Thoracic aorta (tissue), 2 donors: Measurements from ENCODE around the gene ARF6. TPM values are rescaled to one million over a fixed set of nuclear protein-coding genes. Genes with fewer than 3 reads are reported as not detected.

Experiments
- ATAC-seq: fragments of 150-250 bp; one replicate; pipeline ENCODE4 v1.8.0; 2017; ENCODE audit warnings: low read depth; ENCODE audit not compliant: insufficient number of reproducible peaks, low FRiP score
- DNase-seq: peaks from one replicate; pipeline ENCODE4 v3.0.0-alpha.2; 2020; ENCODE audit warnings: low spot score
- H3K27ac ChIP-seq, 2 donors: fragments of 200-600 bp; sonication (generic); 1 replicate in 1 of 2; 2 replicates in 1 of 2; pipeline ENCODE4 v1.5.1; 2016; ENCODE audit warnings: mild to moderate bottlenecking in 2 of 2, moderate library complexity in 2 of 2
- H3K27me3 ChIP-seq: fragments of 200-600 bp; sonication (generic); replicated peaks from 2 replicates; pipeline ENCODE4 v1.6.0; 2016; ENCODE audit warnings: mild to moderate bottlenecking; ENCODE audit not compliant: insufficient read depth
- H3K36me3 ChIP-seq: fragments of 200-600 bp; sonication (generic); one replicate; pipeline ENCODE4 v1.5.1; 2016
- H3K4me1 ChIP-seq, 2 donors: fragments of 200-600 bp; sonication (generic); 1 replicate in 1 of 2; 2 replicates in 1 of 2; pipeline versions ENCODE4 v1.5.1 to v1.6.0; 2016; ENCODE audit warnings: low read depth in 2 of 2, mild to moderate bottlenecking in 1 of 2; ENCODE audit not compliant: control insufficient read depth in 1 of 2
- H3K4me3 ChIP-seq: fragments of 200-600 bp; sonication (generic); 2 replicates; pipeline ENCODE4 v1.5.1; 2016; ENCODE audit warnings: mild to moderate bottlenecking
- H3K9me3 ChIP-seq: fragments of 200-600 bp; sonication (generic); 2 replicates; pipeline ENCODE4 v1.5.1; 2016
- total RNA-seq, 2 donors: library from RNA; depleted of rRNA; stranded (reverse); fragments of >200 nt; gene quantifications; one replicate each; pipeline versions ENCODE4 v1.1.0 to v1.2.3, GENCODE V29; 2016
- TF ChIP-seq, protein P1 (sequence below): fragments of 200-600 bp; sonication (generic); IDR thresholded peaks from one replicate; pipeline ENCODE4 v1.5.1; 2019; ENCODE audit warnings: antibody characterized with exemption

ARF6 gene
- total RNA-seq, 2 donors from 2014 or later = 33.7 to 67.2 TPM

DNA sequence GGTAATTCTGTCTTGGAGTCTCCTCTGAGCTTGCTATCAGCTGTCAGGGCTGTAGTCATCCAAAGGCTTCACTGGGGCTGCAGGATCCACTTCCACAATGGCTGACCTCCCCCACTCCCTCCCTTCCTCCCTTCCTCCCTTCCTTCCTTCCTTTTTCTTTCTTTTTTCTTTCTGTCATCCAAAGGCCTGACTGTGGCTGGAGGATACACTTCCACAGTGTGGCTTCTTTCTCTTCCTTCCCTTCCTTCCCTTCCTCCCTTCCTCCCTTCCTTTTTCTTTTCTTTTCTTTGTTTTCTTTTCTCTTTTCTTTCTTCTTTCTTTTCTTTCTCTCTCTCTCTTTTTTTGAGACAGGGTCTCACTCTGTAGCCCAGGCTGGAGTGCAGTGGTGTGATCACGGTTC is 30.6 kb downstream of the ARF6 start:
- DNase-seq = no peak
- Histone ChIP-seq H3K36me3 (no peaks in the 10 kb centered on the region), H3K9me3 (no peaks in the 10 kb centered on the region), H3K4me3 (no peak overlapping the region), H3K4me1 (no peaks in the 10 kb centered on the region), H3K27me3 (no peaks in the 10 kb centered on the region), H3K27ac (no peak overlapping the region)
- TF ChIP-seq, protein P1, sequence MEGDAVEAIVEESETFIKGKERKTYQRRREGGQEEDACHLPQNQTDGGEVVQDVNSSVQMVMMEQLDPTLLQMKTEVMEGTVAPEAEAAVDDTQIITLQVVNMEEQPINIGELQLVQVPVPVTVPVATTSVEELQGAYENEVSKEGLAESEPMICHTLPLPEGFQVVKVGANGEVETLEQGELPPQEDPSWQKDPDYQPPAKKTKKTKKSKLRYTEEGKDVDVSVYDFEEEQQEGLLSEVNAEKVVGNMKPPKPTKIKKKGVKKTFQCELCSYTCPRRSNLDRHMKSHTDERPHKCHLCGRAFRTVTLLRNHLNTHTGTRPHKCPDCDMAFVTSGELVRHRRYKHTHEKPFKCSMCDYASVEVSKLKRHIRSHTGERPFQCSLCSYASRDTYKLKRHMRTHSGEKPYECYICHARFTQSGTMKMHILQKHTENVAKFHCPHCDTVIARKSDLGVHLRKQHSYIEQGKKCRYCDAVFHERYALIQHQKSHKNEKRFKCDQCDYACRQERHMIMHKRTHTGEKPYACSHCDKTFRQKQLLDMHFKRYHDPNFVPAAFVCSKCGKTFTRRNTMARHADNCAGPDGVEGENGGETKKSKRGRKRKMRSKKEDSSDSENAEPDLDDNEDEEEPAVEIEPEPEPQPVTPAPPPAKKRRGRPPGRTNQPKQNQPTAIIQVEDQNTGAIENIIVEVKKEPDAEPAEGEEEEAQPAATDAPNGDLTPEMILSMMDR = no peak
- ATAC-seq = no peak

DNA sequence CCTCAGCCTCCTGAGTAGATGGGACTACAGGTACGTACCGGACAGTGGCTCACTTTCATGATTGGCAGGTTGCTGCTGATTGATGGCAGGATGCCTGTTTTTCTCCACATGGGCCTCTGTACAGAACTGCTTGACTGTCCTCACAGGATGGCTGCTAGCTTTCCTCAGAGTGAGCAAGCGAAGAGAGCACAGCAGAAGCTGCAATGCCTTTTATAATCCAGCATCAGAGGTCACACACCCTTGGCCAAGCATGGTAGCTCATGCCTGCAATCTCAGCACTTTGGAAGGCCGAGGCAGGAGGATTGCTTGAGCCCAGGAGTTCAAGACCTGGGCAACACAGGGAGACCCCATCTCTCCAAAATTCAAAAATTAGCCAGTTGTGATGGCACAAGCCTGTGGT is 31.0 kb downstream of the ARF6 start:
- no peak for DNase-seq
- Histone ChIP-seq H3K9me3 (no peaks in the 10 kb centered on the region), H3K36me3 (no peaks in the 10 kb centered on the region), H3K27ac (no peak overlapping the region), H3K4me3 (no peak overlapping the region), H3K27me3 (no peaks in the 10 kb centered on the region), H3K4me1 (no peaks in the 10 kb centered on the region)
- TF ChIP-seq, protein P1 = no peak
- ATAC-seq = no peak

DNA sequence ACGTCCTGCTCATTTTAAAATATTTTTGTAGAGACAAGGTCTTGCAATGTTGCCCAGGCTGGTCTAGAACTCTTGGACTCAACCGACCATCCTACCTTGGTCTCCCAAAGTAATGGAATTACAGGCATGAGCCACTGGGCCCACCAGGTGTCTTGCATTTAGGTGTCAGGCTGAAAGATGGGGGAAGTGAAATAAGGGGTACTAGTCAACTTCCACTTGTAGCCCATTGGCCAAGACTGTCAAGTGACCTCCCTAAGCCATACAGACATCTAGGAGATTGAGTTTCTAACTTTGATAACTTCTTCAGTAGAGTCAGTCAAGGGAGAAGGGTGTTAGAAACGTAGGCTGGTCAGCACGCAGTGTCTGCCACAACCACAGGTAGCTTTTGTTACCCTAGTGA is 32.0 kb downstream of the ARF6 start:
- DNase-seq (no peak), ATAC-seq (no peak)
- Histone ChIP-seq H3K9me3 (no peaks in the 10 kb centered on the region), H3K27ac (no peak overlapping the region), H3K4me1 (no peaks in the 10 kb centered on the region), H3K27me3 (no peaks in the 10 kb centered on the region), H3K4me3 (no peak overlapping the region), H3K36me3 (no peaks in the 10 kb centered on the region)
- TF ChIP-seq, protein P1 = no peak

DNA sequence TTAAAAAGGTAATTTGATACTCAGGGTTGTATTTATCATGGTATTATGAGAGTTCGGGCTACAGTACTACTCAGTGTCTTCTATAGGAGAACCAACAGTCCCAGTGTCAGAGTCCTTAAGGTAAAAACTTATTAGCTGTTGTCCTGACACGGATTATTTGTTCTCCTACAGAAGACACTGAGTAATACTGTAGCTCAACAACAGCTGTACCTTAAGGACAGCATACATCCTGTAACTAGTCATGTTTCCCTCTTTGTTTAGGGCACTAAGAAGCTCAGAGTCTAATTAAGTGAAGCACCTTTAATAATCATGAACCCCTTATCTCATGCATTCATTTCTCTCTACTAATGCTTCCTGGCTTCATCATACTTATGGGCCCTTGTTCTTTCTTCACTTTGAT is 33.9 kb downstream of the ARF6 start:
- DNase-seq (no peak), ATAC-seq (no peak)
- Histone ChIP-seq H3K4me1 (no peaks in the 10 kb centered on the region), H3K36me3 (no peaks in the 10 kb centered on the region), H3K9me3 (no peaks in the 10 kb centered on the region), H3K4me3 (no peak overlapping the region), H3K27me3 (no peaks in the 10 kb centered on the region), H3K27ac (no peak overlapping the region)
- TF ChIP-seq, protein P1 = no peak

DNA sequence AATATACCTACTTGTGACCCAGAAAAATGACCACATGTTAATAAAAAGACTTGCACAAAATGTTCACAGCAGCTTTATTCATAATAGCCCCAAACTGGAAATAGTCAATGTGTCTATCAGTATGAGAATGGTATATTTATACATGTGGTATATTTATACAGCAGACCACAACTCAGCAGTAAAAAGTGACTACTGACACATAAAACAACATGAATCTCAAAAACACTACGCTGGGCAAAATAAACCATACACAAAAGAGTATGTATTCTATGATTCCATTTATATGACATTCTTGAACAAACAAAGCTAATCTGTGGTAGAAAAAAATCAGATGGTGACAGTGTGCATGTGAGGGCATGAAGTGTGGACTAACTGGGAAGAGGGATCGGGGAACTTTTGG is 35.1 kb downstream of the ARF6 start:
- no peak overlapping the region for H3K27ac ChIP-seq
- no peaks in the 10 kb centered on the region for H3K9me3 ChIP-seq
- H3K4me3 ChIP-seq = no peak overlapping the region
- DNase-seq (no peak), ATAC-seq (no peak)
- TF ChIP-seq, protein P1 = no peak
- no peaks in the 10 kb centered on the region for H3K36me3 ChIP-seq
- no peaks in the 10 kb centered on the region for H3K4me1 ChIP-seq
- H3K27me3 ChIP-seq = no peaks in the 10 kb centered on the region
